CD4-positive, alpha-beta memory T cell (primary cell): Measurements from ENCODE around the gene OBI1. TPM values are rescaled to one million over a fixed set of nuclear protein-coding genes. Genes with fewer than 3 reads are reported as not detected.

ENCODE experiments used
- CTCF ChIA-PET: fragments of 350-600 bp; sonication (Branson Sonifier 250); formaldehyde crosslinking; loops from one replicate; lab custom pipeline; 2021; ENCODE audit warnings: inconsistent platforms; ENCODE audit not compliant: partially characterized antibody; lab: Charles Lee
- POLR2A ChIA-PET: fragments of 350-600 bp; sonication (Branson Sonifier 250); formaldehyde crosslinking; loops from one replicate; lab custom pipeline; 2021; ENCODE audit not compliant: partially characterized antibody; lab: Charles Lee
- DNase-seq, 5 donors: peaks; one replicate each; pipeline versions ENCODE4 v3.0.0 to v3.0.0-alpha.2; 2020 to 2022; ENCODE audit warnings: mixed read lengths in 1 of 5
- H3K27ac ChIP-seq: one replicate; pipeline ENCODE4 v1.7.0; 2013; ENCODE audit warnings: low read depth, low read length
- H3K27me3 ChIP-seq: 2 replicates; pipeline ENCODE4 v1.7.0; 2013; ENCODE audit warnings: mild to moderate bottlenecking, low read length, moderate library complexity; ENCODE audit not compliant: insufficient read depth
- H3K36me3 ChIP-seq: 2 replicates; pipeline ENCODE4 v1.7.0; 2013; ENCODE audit warnings: mild to moderate bottlenecking, low read length, moderate library complexity; ENCODE audit not compliant: insufficient read depth
- H3K4me1 ChIP-seq: 2 replicates; pipeline ENCODE4 v1.7.0; 2013; ENCODE audit warnings: mild to moderate bottlenecking, low read length, moderate library complexity; ENCODE audit not compliant: insufficient read depth
- H3K4me3 ChIP-seq, 2 donors: one replicate each; pipeline ENCODE4 v1.7.0; 2013; ENCODE audit warnings: low read length in 2 of 2, mild to moderate bottlenecking in 1 of 2
- H3K9me3 ChIP-seq, 2 donors: one replicate each; pipeline ENCODE4 v1.7.0; 2013; ENCODE audit warnings: low read length in 2 of 2, control low read depth in 1 of 2; ENCODE audit not compliant: control insufficient read depth in 1 of 2
- H3K27ac Mint-ChIP-seq, 7 donors: one replicate each; pipeline ENCODE4 v1.8.0; 2020 to 2021; ENCODE audit warnings: mixed read lengths in 7 of 7, mild to moderate bottlenecking in 6 of 7, inconsistent platforms in 3 of 7, moderate library complexity in 3 of 7
- H3K27me3 Mint-ChIP-seq, 2 donors: one replicate each; pipeline ENCODE4 v1.8.0; 2020 to 2021; ENCODE audit warnings: mixed read lengths in 2 of 2
- H3K36me3 Mint-ChIP-seq, 2 donors: one replicate each; pipeline ENCODE4 v1.8.0; 2020 to 2021; ENCODE audit warnings: mixed read lengths in 2 of 2, inconsistent platforms in 1 of 2, mild to moderate bottlenecking in 1 of 2
- H3K4me1 Mint-ChIP-seq, 4 donors: one replicate each; pipeline ENCODE4 v1.8.0; 2020 to 2021; ENCODE audit warnings: mixed read lengths in 4 of 4, mild to moderate bottlenecking in 1 of 4
- H3K4me3 Mint-ChIP-seq, 8 donors: one replicate each; pipeline ENCODE4 v1.8.0; 2020 to 2021; ENCODE audit warnings: mixed read lengths in 8 of 8, mild to moderate bottlenecking in 7 of 8, moderate library complexity in 6 of 8, inconsistent platforms in 3 of 8
- H3K9me3 Mint-ChIP-seq, 8 donors: one replicate each; pipeline ENCODE4 v1.8.0; 2020 to 2021; ENCODE audit warnings: mixed read lengths in 8 of 8, mild to moderate bottlenecking in 5 of 8, inconsistent platforms in 3 of 8, moderate library complexity in 1 of 8
- intact Hi-C: fragments of 100-400 bp; cut with micrococcal nuclease; formaldehyde crosslinking; loops from one replicate; pipeline ENCODE4 v1.15.1; 2023
- polyA plus RNA-seq, 2 donors: library from polyadenylated mRNA; unstranded; fragments of 300-500 nt; fragmentation: Illumina TruSeq; gene quantifications; one replicate each; pipeline ENCODE4 v1.2.3, GENCODE V29; 2021
- total RNA-seq, 2 experiments: library from RNA; stranded (reverse); gene quantifications; one replicate each; pipeline ENCODE4 v1.2.3, GENCODE V29; 2021

The OBI1 gene
- total and polyA plus RNA-seq, 4 experiments from 2014 or later, result 7.8 to 16.7 (median 14.3) TPM

- POLR2A ChIA-PET, result no interaction called here
- H3K4me1 ChIP-seq, result no peaks in the 10 kb centered on the region
- Mint-ChIP-seq H3K4me1 (no peaks in the 10 kb centered on the region), H3K27ac (no peak overlapping the region), H3K9me3 (peaks cover 0 to 4% (median 0%) of the 10 kb centered on the region in 8 donors), H3K4me3 (no peak overlapping the region), H3K36me3 (no peaks in the 10 kb centered on the region), H3K27me3 (peaks cover 8% of the 10 kb centered on the region in 2 donors)
- H3K9me3 ChIP-seq, result no peaks in the 10 kb centered on the region
- CTCF ChIA-PET, result no interaction called here
- intact Hi-C loops, result no loop called here
- DNase-seq, result no peak
- H3K36me3 ChIP-seq, result no peaks in the 10 kb centered on the region
- no peak overlapping the region for H3K27ac ChIP-seq
- H3K27me3 ChIP-seq, result no peaks in the 10 kb centered on the region
- H3K4me3 ChIP-seq, result no peak overlapping the region
Observed at GRCh38 chr13:78680115-78680561, 21.2 kb upstream of the OBI1 start.

GRCh38 chr13:78679329-78679728 is 20.4 kb upstream of the OBI1 start:
- no peak overlapping the region for H3K27ac Mint-ChIP-seq
- ChIA-PET CTCF (no interaction called here), POLR2A (no interaction called here)
- H3K36me3 Mint-ChIP-seq, result no peaks in the 10 kb centered on the region
- peaks cover 0 to 4% (median 0%) of the 10 kb centered on the region in 8 donors for H3K9me3 Mint-ChIP-seq
- Histone ChIP-seq H3K4me3 (no peak overlapping the region), H3K27me3 (no peaks in the 10 kb centered on the region), H3K9me3 (no peaks in the 10 kb centered on the region), H3K4me1 (no peaks in the 10 kb centered on the region), H3K27ac (no peak overlapping the region), H3K36me3 (no peaks in the 10 kb centered on the region)
- intact Hi-C loops, result no loop called here
- no peak for DNase-seq
- no peak overlapping the region for H3K4me3 Mint-ChIP-seq
- H3K4me1 Mint-ChIP-seq, result no peaks in the 10 kb centered on the region
- peaks cover 10% of the 10 kb centered on the region in 2 donors for H3K27me3 Mint-ChIP-seq

GRCh38 chr13:78675112-78675511 is 16.2 kb upstream of the OBI1 start:
- no peaks in the 10 kb centered on the region for H3K36me3 Mint-ChIP-seq
- no peak overlapping the region for H3K27ac Mint-ChIP-seq
- no peaks in the 10 kb centered on the region for H3K36me3 ChIP-seq
- ChIA-PET CTCF (no interaction called here), POLR2A (no interaction called here)
- H3K4me3 ChIP-seq, result no peak overlapping the region
- H3K9me3 ChIP-seq, result no peaks in the 10 kb centered on the region
- H3K27me3 Mint-ChIP-seq, result peaks cover 4 to 6% of the 10 kb centered on the region in 2 donors
- no peaks in the 10 kb centered on the region for H3K9me3 Mint-ChIP-seq
- H3K4me1 Mint-ChIP-seq, result no peaks in the 10 kb centered on the region
- H3K27ac ChIP-seq, result no peak overlapping the region
- H3K4me3 Mint-ChIP-seq, result no peak overlapping the region
- DNase-seq, result no peak
- H3K4me1 ChIP-seq, result no peaks in the 10 kb centered on the region
- H3K27me3 ChIP-seq, result no peaks in the 10 kb centered on the region
- intact Hi-C loops, result no loop called here

GRCh38 chr13:78674638-78675037 is 15.7 kb upstream of the OBI1 start:
- Mint-ChIP-seq H3K4me1 (no peaks in the 10 kb centered on the region), H3K27me3 (peaks cover 4 to 6% of the 10 kb centered on the region in 2 donors), H3K36me3 (no peaks in the 10 kb centered on the region), H3K9me3 (no peaks in the 10 kb centered on the region), H3K4me3 (no peak overlapping the region), H3K27ac (no peak overlapping the region)
- H3K27ac ChIP-seq, result no peak overlapping the region
- H3K4me1 ChIP-seq, result no peaks in the 10 kb centered on the region
- no peaks in the 10 kb centered on the region for H3K27me3 ChIP-seq
- H3K4me3 ChIP-seq, result no peak overlapping the region
- intact Hi-C loops, result no loop called here
- ChIA-PET POLR2A (no interaction called here), CTCF (no interaction called here)
- no peaks in the 10 kb centered on the region for H3K9me3 ChIP-seq
- DNase-seq, result no peak
- H3K36me3 ChIP-seq, result no peaks in the 10 kb centered on the region

GRCh38 chr13:78662467-78662866 is 3.5 kb upstream of the OBI1 start:
- Histone ChIP-seq H3K27me3 (no peaks in the 10 kb centered on the region), H3K9me3 (no peaks in the 10 kb centered on the region), H3K36me3 (no peaks in the 10 kb centered on the region), H3K4me3 (no peak overlapping the region), H3K27ac (no peak overlapping the region), H3K4me1 (peaks cover 18% of the 10 kb centered on the region)
- intact Hi-C loops, result no loop called here
- Mint-ChIP-seq H3K36me3 (peaks cover 0 to 4% of the 10 kb centered on the region in 2 donors), H3K4me1 (peaks cover 14 to 25% (median 22%) of the 10 kb centered on the region in 4 donors), H3K9me3 (peaks cover 0 to 5% (median 0%) of the 10 kb centered on the region in 8 donors), H3K27me3 (peaks cover 0 to 2% of the 10 kb centered on the region in 2 donors), H3K4me3 (peak overlapping the region in 2 of 8 donors; percentile 22 to 27), H3K27ac (peak overlapping the region in 1 of 7 donors; percentile 58)
- ChIA-PET CTCF (no interaction called here), POLR2A (no interaction called here)
- DNase-seq, result no peak

GRCh38 chr13:78660495-78660857 is 1.5 kb upstream of the OBI1 start:
- Mint-ChIP-seq H3K4me3 (peak overlapping the region; percentile 98 to 100 (median 100)), H3K27me3 (peaks cover 0 to 2% of the 10 kb centered on the region in 2 donors), H3K36me3 (peaks cover 0 to 4% of the 10 kb centered on the region in 2 donors), H3K4me1 (peaks cover 20 to 35% (median 29%) of the 10 kb centered on the region in 4 donors), H3K27ac (peak overlapping the region in 3 of 7 donors; percentile 30 to 87 (median 53)), H3K9me3 (peaks cover 0 to 5% (median 0%) of the 10 kb centered on the region in 8 donors)
- peaks cover 22% of the 10 kb centered on the region for H3K4me1 ChIP-seq
- no peaks in the 10 kb centered on the region for H3K27me3 ChIP-seq
- H3K9me3 ChIP-seq, result no peaks in the 10 kb centered on the region
- no peak for DNase-seq
- H3K27ac ChIP-seq, result no peak overlapping the region
- CTCF ChIA-PET, result interaction anchor here (1.2 to 1.5 kb wide), 2 partner anchors 9 to 11 kb away, joined by 3 to 6 read pairs; no protein-coding TSS in a partner anchor
- no peaks in the 10 kb centered on the region for H3K36me3 ChIP-seq
- intact Hi-C loops, result no loop called here
- POLR2A ChIA-PET, result no interaction called here
- H3K4me3 ChIP-seq, result peak overlapping the region in 1 of 2 donors; percentile 94

- ChIA-PET POLR2A (interaction anchor here (0.9 to 1.3 kb wide), 2 partner anchors 10 to 12 kb away, joined by 3 to 4 read pairs; no protein-coding TSS in a partner anchor), CTCF (interaction anchor here (0.6 to 1.5 kb wide), 3 partner anchors 9 to 732 kb away, joined by 3 to 6 read pairs (median 3); no protein-coding TSS in a partner anchor)
- H3K27me3 ChIP-seq, result no peaks in the 10 kb centered on the region
- no peaks in the 10 kb centered on the region for H3K36me3 ChIP-seq
- H3K4me3 ChIP-seq, result peak overlapping the region; percentile 84 to 94
- H3K4me1 ChIP-seq, result peaks cover 22% of the 10 kb centered on the region
- H3K27ac ChIP-seq, result peak overlapping the region; percentile 73
- Mint-ChIP-seq H3K9me3 (peaks cover 0 to 5% (median 0%) of the 10 kb centered on the region in 8 donors), H3K4me3 (peak overlapping the region; percentile 98 to 100 (median 100)), H3K4me1 (peaks cover 23 to 40% (median 34%) of the 10 kb centered on the region in 4 donors), H3K36me3 (peaks cover 3 to 4% of the 10 kb centered on the region in 2 donors), H3K27ac (peak overlapping the region; percentile 24 to 99 (median 96)), H3K27me3 (peaks cover 0 to 2% of the 10 kb centered on the region in 2 donors)
- intact Hi-C loops, result loop anchor here (2.0 to 10.0 kb wide), 5 partner anchors 59 to 1333 kb away; partner anchors contain the start of genes MYCBP2 and SLAIN1
- no peaks in the 10 kb centered on the region for H3K9me3 ChIP-seq
- DNase-seq, result peak in 4 of 5 donors; percentile 3 to 27 (median 12)
Observed at GRCh38 chr13:78659732-78660494, 958 bp upstream of the OBI1 start.
